ENCODE results near the gene CYB5R2. TPM values are rescaled to one million over a fixed set of nuclear protein-coding genes. Genes with fewer than 3 reads are reported as not detected.

CYB5R2 gene
- total RNA-seq, 2 experiments from 2014 or later = not detected

DNA sequence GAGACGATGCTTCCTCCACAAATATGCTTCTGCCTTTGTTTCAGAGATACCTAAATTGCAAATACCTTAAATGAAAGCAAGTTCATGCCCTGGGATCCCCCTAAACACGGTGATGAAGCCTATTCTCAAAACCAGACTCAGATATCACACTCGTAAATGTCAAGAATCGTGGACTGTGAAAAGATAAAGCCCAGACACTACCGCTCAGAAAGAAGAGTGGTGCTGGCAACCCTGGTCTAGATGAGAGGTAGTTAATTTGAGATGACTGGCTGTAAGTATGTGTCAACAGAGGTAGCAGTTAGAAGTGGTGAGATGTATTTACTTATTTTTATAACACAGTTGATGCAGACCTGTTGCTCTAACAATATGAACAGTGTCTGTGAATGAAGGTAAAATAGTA lies 30.4 kb upstream of the CYB5R2 start:
- peaks cover 0 to 24% of the 10 kb centered on the region in 2 experiments for H3K27me3 ChIP-seq (ENCODE audit: control insufficient read depth in 1 of 2, insufficient read depth in 2 of 2, low read length in 2 of 2)
- Mint-ChIP-seq H3K4me1 (ENCODE audit: low read depth) (no peaks in the 10 kb centered on the region), H3K27me3 (peaks cover 66% of the 10 kb centered on the region), H3K4me3 (no peak overlapping the region), H3K36me3 (ENCODE audit: low read depth) (no peaks in the 10 kb centered on the region), H3K27ac (no peak overlapping the region), H3K9me3 (no peaks in the 10 kb centered on the region)
- DNase-seq = no peak
- ATAC-seq (ENCODE audit: poor library complexity) = no peak
- H3K4me1 ChIP-seq (ENCODE audit: insufficient read depth, low read length) = no peaks in the 10 kb centered on the region
- ChIA-PET POLR2A (no interaction called here), CTCF (no interaction called here)
- no peak overlapping the region for H3K4me3 ChIP-seq (ENCODE audit: low read length)
- no peaks in the 10 kb centered on the region for H3K9me3 ChIP-seq (ENCODE audit: control insufficient read depth in 1 of 2, insufficient read depth in 1 of 2, low read length in 2 of 2)
- intact Hi-C loops (cut with DNase I, micrococcal nuclease) = no loop called here
- TF ChIP-seq, protein P1, sequence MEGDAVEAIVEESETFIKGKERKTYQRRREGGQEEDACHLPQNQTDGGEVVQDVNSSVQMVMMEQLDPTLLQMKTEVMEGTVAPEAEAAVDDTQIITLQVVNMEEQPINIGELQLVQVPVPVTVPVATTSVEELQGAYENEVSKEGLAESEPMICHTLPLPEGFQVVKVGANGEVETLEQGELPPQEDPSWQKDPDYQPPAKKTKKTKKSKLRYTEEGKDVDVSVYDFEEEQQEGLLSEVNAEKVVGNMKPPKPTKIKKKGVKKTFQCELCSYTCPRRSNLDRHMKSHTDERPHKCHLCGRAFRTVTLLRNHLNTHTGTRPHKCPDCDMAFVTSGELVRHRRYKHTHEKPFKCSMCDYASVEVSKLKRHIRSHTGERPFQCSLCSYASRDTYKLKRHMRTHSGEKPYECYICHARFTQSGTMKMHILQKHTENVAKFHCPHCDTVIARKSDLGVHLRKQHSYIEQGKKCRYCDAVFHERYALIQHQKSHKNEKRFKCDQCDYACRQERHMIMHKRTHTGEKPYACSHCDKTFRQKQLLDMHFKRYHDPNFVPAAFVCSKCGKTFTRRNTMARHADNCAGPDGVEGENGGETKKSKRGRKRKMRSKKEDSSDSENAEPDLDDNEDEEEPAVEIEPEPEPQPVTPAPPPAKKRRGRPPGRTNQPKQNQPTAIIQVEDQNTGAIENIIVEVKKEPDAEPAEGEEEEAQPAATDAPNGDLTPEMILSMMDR (IDR thresholded peaks at IDR 0.05) = no peak
- H3K27ac ChIP-seq (ENCODE audit: low read depth in 1 of 2, low read length in 2 of 2) = no peak overlapping the region
- no peaks in the 10 kb centered on the region for H3K36me3 ChIP-seq (ENCODE audit: insufficient read depth, low read length)

- Histone ChIP-seq H3K36me3 (ENCODE audit: insufficient read depth, low read length) (no peaks in the 10 kb centered on the region), H3K4me1 (ENCODE audit: insufficient read depth, low read length) (no peaks in the 10 kb centered on the region), H3K27me3 (ENCODE audit: control insufficient read depth in 1 of 2, insufficient read depth in 2 of 2, low read length in 2 of 2) (peaks cover 14 to 31% of the 10 kb centered on the region in 2 experiments), H3K27ac (ENCODE audit: low read depth in 1 of 2, low read length in 2 of 2) (no peak overlapping the region), H3K4me3 (ENCODE audit: low read length) (no peak overlapping the region), H3K9me3 (ENCODE audit: control insufficient read depth in 1 of 2, insufficient read depth in 1 of 2, low read length in 2 of 2) (no peaks in the 10 kb centered on the region)
- H3K36me3 Mint-ChIP-seq (ENCODE audit: low read depth) = no peaks in the 10 kb centered on the region
- H3K9me3 Mint-ChIP-seq = no peaks in the 10 kb centered on the region
- no peak overlapping the region for H3K4me3 Mint-ChIP-seq
- ATAC-seq (ENCODE audit: poor library complexity) = no peak
- peaks cover 44% of the 10 kb centered on the region for H3K27me3 Mint-ChIP-seq
- ChIA-PET POLR2A (no interaction called here), CTCF (no interaction called here)
- no peak for DNase-seq
- H3K27ac Mint-ChIP-seq = no peak overlapping the region
- TF ChIP-seq, protein P1 (IDR thresholded peaks at IDR 0.05) = no peak
- no peaks in the 10 kb centered on the region for H3K4me1 Mint-ChIP-seq (ENCODE audit: low read depth)
- intact Hi-C loops (cut with DNase I, micrococcal nuclease) = loop anchor here in 1 of 2 experiments (5.0 to 10.0 kb wide), 2 partner anchors 254 to 288 kb away; partner anchors contain the start of gene EIF3F
These were observed 23.1 kb upstream of the CYB5R2 start for GRCh38 chr11:7696424-7696823.

- H3K9me3 Mint-ChIP-seq = no peaks in the 10 kb centered on the region
- ATAC-seq (ENCODE audit: poor library complexity) (no peak), DNase-seq (no peak)
- intact Hi-C loops (cut with DNase I, micrococcal nuclease) = loop anchor here (1.0 to 10.0 kb wide), 5 partner anchors 291 to 882 kb away; partner anchors contain the start of gene EIF3F (in 1 of the 2)
- H3K36me3 Mint-ChIP-seq (ENCODE audit: low read depth) = no peaks in the 10 kb centered on the region
- H3K27ac ChIP-seq (ENCODE audit: low read depth in 1 of 2, low read length in 2 of 2) = no peak overlapping the region
- H3K27me3 Mint-ChIP-seq = peaks cover 53% of the 10 kb centered on the region
- ChIA-PET CTCF (interaction anchor here (0.7 to 1.2 kb wide), 7 partner anchors 8 to 596 kb away, joined by 3 to 7 read pairs (median 4); partner anchors contain the start of gene EIF3F), POLR2A (no interaction called here)
- no peaks in the 10 kb centered on the region for H3K4me1 Mint-ChIP-seq (ENCODE audit: low read depth)
- H3K9me3 ChIP-seq (ENCODE audit: control insufficient read depth in 1 of 2, insufficient read depth in 1 of 2, low read length in 2 of 2) = no peaks in the 10 kb centered on the region
- H3K27ac Mint-ChIP-seq = no peak overlapping the region
- no peak overlapping the region for H3K4me3 Mint-ChIP-seq
- peaks cover 14 to 32% of the 10 kb centered on the region in 2 experiments for H3K27me3 ChIP-seq (ENCODE audit: control insufficient read depth in 1 of 2, insufficient read depth in 2 of 2, low read length in 2 of 2)
- no peaks in the 10 kb centered on the region for H3K36me3 ChIP-seq (ENCODE audit: insufficient read depth, low read length)
- H3K4me1 ChIP-seq (ENCODE audit: insufficient read depth, low read length) = no peaks in the 10 kb centered on the region
- H3K4me3 ChIP-seq (ENCODE audit: low read length) = no peak overlapping the region
- TF ChIP-seq, protein P1 (IDR thresholded peaks at IDR 0.05) = no peak
These were observed 20.9 kb upstream of the CYB5R2 start for GRCh38 chr11:7694235-7694634.
